Esophagus (tissue), 2 donors: ENCODE results near the gene KCNK18. TPM values are rescaled to one million over a fixed set of nuclear protein-coding genes. Genes with fewer than 3 reads are reported as not detected.

Source experiments
- H3K27ac ChIP-seq, 2 donors: one replicate each; pipeline ENCODE4 v1.5.1; 2013; ENCODE audit warnings: low read depth in 2 of 2, mild to moderate bottlenecking in 2 of 2, inconsistent platforms in 1 of 2, low read length in 1 of 2, moderate library complexity in 1 of 2
- H3K27me3 ChIP-seq, 2 donors: one replicate each; pipeline ENCODE4 v1.6.1; 2013; ENCODE audit warnings: low read length in 2 of 2, control low read depth in 1 of 2, mild to moderate bottlenecking in 1 of 2; ENCODE audit not compliant: insufficient read depth in 2 of 2, control insufficient read depth in 1 of 2
- H3K36me3 ChIP-seq, 2 donors: one replicate each; pipeline ENCODE4 v1.6.1; 2013; ENCODE audit warnings: low read length in 1 of 2; ENCODE audit not compliant: control insufficient read depth in 2 of 2, insufficient read depth in 2 of 2
- H3K4me1 ChIP-seq, 2 donors: one replicate each; pipeline ENCODE4 v1.6.1; 2013; ENCODE audit warnings: low read length in 1 of 2; ENCODE audit not compliant: control insufficient read depth in 2 of 2, insufficient read depth in 2 of 2
- H3K4me3 ChIP-seq, 2 donors: one replicate each; pipeline ENCODE4 v1.5.1; 2013; ENCODE audit warnings: low read length in 2 of 2, mild to moderate bottlenecking in 2 of 2, low read depth in 1 of 2, moderate library complexity in 1 of 2
- H3K9me3 ChIP-seq, 2 donors: one replicate each; pipeline ENCODE4 v1.6.1; 2013; ENCODE audit warnings: mild to moderate bottlenecking in 2 of 2, low read depth in 1 of 2, low read length in 1 of 2, moderate library complexity in 1 of 2; ENCODE audit not compliant: control insufficient read depth in 2 of 2, insufficient read depth in 1 of 2
- WGBS, 2 donors: extraction: QIAGEN DNeasy Blood & Tissue Kit; methylation state at CpG; one replicate each; pipeline ENCODE4 v1.1.7; 2013; 5-methylcytosine and 5-hydroxymethylcytosine counted together
- polyA plus RNA-seq, 2 donors: library from polyadenylated mRNA; stranded (reverse); fragments of 200-250 nt; gene quantifications; one replicate each; pipeline ENCODE4 v1.2.3, GENCODE V29; 2013
- donor health status: healthy with polysubstance abuse.
- donor health status: Bipolar disorder and iron deficiency.

KCNK18 gene
- polyA plus RNA-seq, 2 donors = not detected

GRCh38 chr10:117259279-117259678 lies 62.0 kb downstream of the KCNK18 start:
- Histone ChIP-seq H3K27me3 (no peaks in the 10 kb centered on the region), H3K9me3 (no peaks in the 10 kb centered on the region), H3K4me1 (no peaks in the 10 kb centered on the region), H3K4me3 (no peak overlapping the region), H3K27ac (no peak overlapping the region), H3K36me3 (no peaks in the 10 kb centered on the region)
- 60% methylated on average over 3 of the region's 3 CpGs for WGBS, 2 donors

Other genes with a start within 250 kb of the KCNK18 start
- gene SHTN1, start 192.3 kb upstream of the KCNK18 start, polyA plus RNA-seq = 1 to 10 TPM; 6.1 to 6.5 TPM
- gene VAX1, start 59.2 kb upstream of the KCNK18 start, polyA plus RNA-seq = not detected
- gene SLC18A2, start 43.6 kb downstream of the KCNK18 start, polyA plus RNA-seq = under 1 TPM; 0.14 to 0.39 TPM
- 1 to 10 TPM; 2.9 to 6.8 TPM for gene PDZD8, start 178.0 kb downstream of the KCNK18 start, polyA plus RNA-seq